Measurements from ENCODE around the gene ZNF609.

Gene ZNF609

GRCh38 chr15:64696481-64696880 lies 236.1 kb downstream of the ZNF609 start:
- no peak overlapping the region for H3K4me3 ChIP-seq (ENCODE audit: low read length)
- peaks cover 66% of the 10 kb centered on the region for H3K36me3 ChIP-seq (ENCODE audit: insufficient read depth, low read depth, low read length)
- H3K27me3 ChIP-seq (ENCODE audit: insufficient read depth, low read length), result no peaks in the 10 kb centered on the region
- H3K9ac ChIP-seq (ENCODE audit: low read depth, low read length), result no peak overlapping the region
- H3K27ac ChIP-seq (ENCODE audit: low read length), result no peak overlapping the region
- H3K9me3 ChIP-seq (ENCODE audit: insufficient read depth, low read depth, low read length), result no peaks in the 10 kb centered on the region
- H3K4me1 ChIP-seq (ENCODE audit: insufficient read depth, low read length), result peaks cover 32% of the 10 kb centered on the region

- H3K4me1 ChIP-seq (ENCODE audit: insufficient read depth, low read length), result peaks cover 36% of the 10 kb centered on the region
Measured at GRCh38 chr15:64697911-64698369, 237.6 kb downstream of the ZNF609 start.

GRCh38 chr15:64698823-64699222 lies 238.4 kb downstream of the ZNF609 start:
- H3K9me3 ChIP-seq (ENCODE audit: insufficient read depth, low read depth, low read length), result no peaks in the 10 kb centered on the region
- H3K36me3 ChIP-seq (ENCODE audit: insufficient read depth, low read depth, low read length), result peaks cover 44% of the 10 kb centered on the region
- peaks cover 41% of the 10 kb centered on the region for H3K4me1 ChIP-seq (ENCODE audit: insufficient read depth, low read length)
- peak overlapping the region; percentile 86; the same call in 1 of the 2 replicates for H3K9ac ChIP-seq (ENCODE audit: low read depth, low read length)
- peak overlapping the region; percentile 80 for H3K27ac ChIP-seq (ENCODE audit: low read length)
- peak overlapping the region; percentile 76 for H3K4me3 ChIP-seq (ENCODE audit: low read length)
- H3K27me3 ChIP-seq (ENCODE audit: insufficient read depth, low read length), result no peaks in the 10 kb centered on the region

More at GRCh38 chr15:64697911-64698369, 237.6 kb downstream of the ZNF609 start:
- no peak overlapping the region for H3K27ac ChIP-seq (ENCODE audit: low read length)
- peaks cover 53% of the 10 kb centered on the region for H3K36me3 ChIP-seq (ENCODE audit: insufficient read depth, low read depth, low read length)
- H3K4me3 ChIP-seq (ENCODE audit: low read length), result peak overlapping the region; percentile 76; the same call in 1 of the 2 replicates
- no peaks in the 10 kb centered on the region for H3K27me3 ChIP-seq (ENCODE audit: insufficient read depth, low read length)
- H3K9ac ChIP-seq (ENCODE audit: low read depth, low read length), result peak overlapping the region; percentile 86; the same call in 1 of the 2 replicates
- no peaks in the 10 kb centered on the region for H3K9me3 ChIP-seq (ENCODE audit: insufficient read depth, low read depth, low read length)

- H3K9me3 ChIP-seq (ENCODE audit: insufficient read depth, low read depth, low read length), result no peaks in the 10 kb centered on the region
- H3K36me3 ChIP-seq (ENCODE audit: insufficient read depth, low read depth, low read length), result peaks cover 40% of the 10 kb centered on the region
- peaks cover 43% of the 10 kb centered on the region for H3K4me1 ChIP-seq (ENCODE audit: insufficient read depth, low read length)
- H3K4me3 ChIP-seq (ENCODE audit: low read length), result peak overlapping the region; percentile 76
- peak overlapping the region; percentile 86 for H3K9ac ChIP-seq (ENCODE audit: low read depth, low read length)
- peak overlapping the region; percentile 80 for H3K27ac ChIP-seq (ENCODE audit: low read length)
- no peaks in the 10 kb centered on the region for H3K27me3 ChIP-seq (ENCODE audit: insufficient read depth, low read length)
Measured at GRCh38 chr15:64699751-64700388, 239.5 kb downstream of the ZNF609 start.

GRCh38 chr15:64701051-64701450 lies 240.7 kb downstream of the ZNF609 start:
- Histone ChIP-seq H3K9ac (ENCODE audit: low read depth, low read length) (peak overlapping the region; percentile 89), H3K4me3 (ENCODE audit: low read length) (peak overlapping the region; percentile 76), H3K27ac (ENCODE audit: low read length) (peak overlapping the region; percentile 95), H3K36me3 (ENCODE audit: insufficient read depth, low read depth, low read length) (peaks cover 29% of the 10 kb centered on the region), H3K4me1 (ENCODE audit: insufficient read depth, low read length) (peaks cover 37% of the 10 kb centered on the region), H3K9me3 (ENCODE audit: insufficient read depth, low read depth, low read length) (no peaks in the 10 kb centered on the region), H3K27me3 (ENCODE audit: insufficient read depth, low read length) (no peaks in the 10 kb centered on the region)

GRCh38 chr15:64701482-64702184 lies 241.3 kb downstream of the ZNF609 start:
- Histone ChIP-seq H3K27me3 (ENCODE audit: insufficient read depth, low read length) (no peaks in the 10 kb centered on the region), H3K4me1 (ENCODE audit: insufficient read depth, low read length) (peaks cover 35% of the 10 kb centered on the region), H3K4me3 (ENCODE audit: low read length) (peak overlapping the region; percentile 76), H3K9me3 (ENCODE audit: insufficient read depth, low read depth, low read length) (no peaks in the 10 kb centered on the region), H3K9ac (ENCODE audit: low read depth, low read length) (peak overlapping the region; percentile 89), H3K36me3 (ENCODE audit: insufficient read depth, low read depth, low read length) (peaks cover 23% of the 10 kb centered on the region), H3K27ac (ENCODE audit: low read length) (peak overlapping the region; percentile 95)

GRCh38 chr15:64702816-64703631 lies 242.6 kb downstream of the ZNF609 start:
- Histone ChIP-seq H3K27ac (ENCODE audit: low read length) (peak overlapping the region; percentile 95), H3K27me3 (ENCODE audit: insufficient read depth, low read length) (no peaks in the 10 kb centered on the region), H3K4me1 (ENCODE audit: insufficient read depth, low read length) (peaks cover 28% of the 10 kb centered on the region), H3K4me3 (ENCODE audit: low read length) (peak overlapping the region; percentile 76), H3K9ac (ENCODE audit: low read depth, low read length) (peak overlapping the region; percentile 89), H3K36me3 (ENCODE audit: insufficient read depth, low read depth, low read length) (peaks cover 11% of the 10 kb centered on the region; the same call in 1 of the 2 replicates), H3K9me3 (ENCODE audit: insufficient read depth, low read depth, low read length) (no peaks in the 10 kb centered on the region)

- Histone ChIP-seq H3K9ac (ENCODE audit: low read depth, low read length) (peak overlapping the region; percentile 84), H3K27ac (ENCODE audit: low read length) (peak overlapping the region; percentile 77), H3K9me3 (ENCODE audit: insufficient read depth, low read depth, low read length) (no peaks in the 10 kb centered on the region), H3K4me1 (ENCODE audit: insufficient read depth, low read length) (peaks cover 23% of the 10 kb centered on the region), H3K27me3 (ENCODE audit: insufficient read depth, low read length) (no peaks in the 10 kb centered on the region), H3K4me3 (ENCODE audit: low read length) (peak overlapping the region; percentile 66), H3K36me3 (ENCODE audit: insufficient read depth, low read depth, low read length) (peaks cover 11% of the 10 kb centered on the region)
Measured at GRCh38 chr15:64703632-64703959, 243.2 kb downstream of the ZNF609 start.

- H3K4me3 ChIP-seq (ENCODE audit: low read length), result no peak overlapping the region
Measured at GRCh38 chr15:64705006-64705405, 244.6 kb downstream of the ZNF609 start.

GRCh38 chr15:64706011-64706911 lies 245.9 kb downstream of the ZNF609 start:
- Histone ChIP-seq H3K4me1 (ENCODE audit: insufficient read depth, low read length) (peaks cover 13% of the 10 kb centered on the region), H3K4me3 (ENCODE audit: low read length) (no peak overlapping the region), H3K27me3 (ENCODE audit: insufficient read depth, low read length) (no peaks in the 10 kb centered on the region), H3K9me3 (ENCODE audit: insufficient read depth, low read depth, low read length) (no peaks in the 10 kb centered on the region), H3K27ac (ENCODE audit: low read length) (no peak overlapping the region), H3K9ac (ENCODE audit: low read depth, low read length) (no peak overlapping the region), H3K36me3 (ENCODE audit: insufficient read depth, low read depth, low read length) (peaks cover 22% of the 10 kb centered on the region)

More at GRCh38 chr15:64705006-64705405, 244.6 kb downstream of the ZNF609 start:
- H3K36me3 ChIP-seq (ENCODE audit: insufficient read depth, low read depth, low read length), result peaks cover 16% of the 10 kb centered on the region
- no peaks in the 10 kb centered on the region for H3K9me3 ChIP-seq (ENCODE audit: insufficient read depth, low read depth, low read length)
- H3K27ac ChIP-seq (ENCODE audit: low read length), result no peak overlapping the region
- H3K9ac ChIP-seq (ENCODE audit: low read depth, low read length), result no peak overlapping the region
- peaks cover 14% of the 10 kb centered on the region for H3K4me1 ChIP-seq (ENCODE audit: insufficient read depth, low read length)
- H3K27me3 ChIP-seq (ENCODE audit: insufficient read depth, low read length), result no peaks in the 10 kb centered on the region
